Measurements from ENCODE around the gene DAPK1.
"Not testable (repeated sequence)": the region's sequence is repeated elsewhere in the genome, so short reads cannot be mapped to it uniquely, and the experiment has no call there.

DAPK1 gene

DNA sequence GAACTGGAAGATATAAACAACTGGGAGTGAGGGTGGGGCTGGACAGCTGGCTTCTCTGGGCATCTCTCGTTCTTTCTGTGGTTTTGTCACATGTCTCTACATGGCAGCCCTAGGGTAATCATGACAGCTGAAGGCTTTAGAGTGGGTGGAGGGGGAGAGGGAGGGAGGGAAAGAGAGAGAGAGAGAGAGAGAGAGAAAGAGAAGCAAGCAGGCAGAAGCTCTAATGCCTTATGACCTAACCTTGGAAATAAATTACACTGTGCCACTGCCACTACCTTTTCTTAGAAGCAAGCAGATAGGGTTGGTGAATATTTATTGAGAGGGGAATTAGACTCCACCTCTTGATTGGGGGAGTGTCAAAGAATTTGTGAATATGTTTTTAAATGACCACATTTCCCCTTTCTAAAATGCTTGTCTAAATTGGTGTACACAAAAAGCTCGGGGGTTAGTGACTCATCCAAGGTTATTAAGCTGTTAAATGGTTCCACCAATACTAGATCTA is 2.6 kb upstream of the DAPK1 start:
- peak; percentile 14 for DNase-seq (ENCODE audit: low read depth)
- no peak overlapping the region for H3K4me3 ChIP-seq (ENCODE audit: low read length)
- TF ChIP-seq, protein P1, sequence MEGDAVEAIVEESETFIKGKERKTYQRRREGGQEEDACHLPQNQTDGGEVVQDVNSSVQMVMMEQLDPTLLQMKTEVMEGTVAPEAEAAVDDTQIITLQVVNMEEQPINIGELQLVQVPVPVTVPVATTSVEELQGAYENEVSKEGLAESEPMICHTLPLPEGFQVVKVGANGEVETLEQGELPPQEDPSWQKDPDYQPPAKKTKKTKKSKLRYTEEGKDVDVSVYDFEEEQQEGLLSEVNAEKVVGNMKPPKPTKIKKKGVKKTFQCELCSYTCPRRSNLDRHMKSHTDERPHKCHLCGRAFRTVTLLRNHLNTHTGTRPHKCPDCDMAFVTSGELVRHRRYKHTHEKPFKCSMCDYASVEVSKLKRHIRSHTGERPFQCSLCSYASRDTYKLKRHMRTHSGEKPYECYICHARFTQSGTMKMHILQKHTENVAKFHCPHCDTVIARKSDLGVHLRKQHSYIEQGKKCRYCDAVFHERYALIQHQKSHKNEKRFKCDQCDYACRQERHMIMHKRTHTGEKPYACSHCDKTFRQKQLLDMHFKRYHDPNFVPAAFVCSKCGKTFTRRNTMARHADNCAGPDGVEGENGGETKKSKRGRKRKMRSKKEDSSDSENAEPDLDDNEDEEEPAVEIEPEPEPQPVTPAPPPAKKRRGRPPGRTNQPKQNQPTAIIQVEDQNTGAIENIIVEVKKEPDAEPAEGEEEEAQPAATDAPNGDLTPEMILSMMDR (IDR thresholded peaks at IDR 0.05; ENCODE audit: insufficient read depth, low read depth, low read length, missing control alignments), result no peak

DNA sequence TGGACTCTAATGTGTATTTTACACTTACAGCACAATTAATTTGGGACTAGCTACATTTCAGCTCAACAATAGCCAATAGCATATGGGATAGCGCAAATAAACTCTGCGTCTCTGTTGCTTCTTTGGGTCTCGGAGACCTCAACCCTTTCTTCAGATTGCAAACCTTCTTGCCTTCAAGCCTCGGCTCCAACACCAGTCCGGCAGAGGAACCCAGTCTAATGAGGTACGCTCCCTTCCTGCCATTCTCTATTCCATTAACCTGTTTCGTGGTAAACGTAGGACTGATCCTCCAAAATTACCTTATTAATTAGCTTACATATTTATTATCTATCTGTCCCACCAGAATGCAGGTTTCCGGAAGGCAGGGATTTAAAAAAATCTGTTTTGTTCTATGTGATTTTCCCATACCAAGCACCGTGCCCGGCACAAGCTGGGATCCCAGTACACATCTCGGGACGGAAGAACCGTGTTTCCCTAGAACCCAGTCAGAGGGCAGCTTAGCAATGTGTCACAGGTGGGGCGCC is 525 bp upstream of the DAPK1 start:
- TF ChIP-seq, protein P1 (IDR thresholded peaks at IDR 0.05; ENCODE audit: insufficient read depth, low read depth, low read length, missing control alignments), result no peak
- DNase-seq (ENCODE audit: low read depth), result no peak
- H3K4me3 ChIP-seq (ENCODE audit: low read length), result peak overlapping the region; percentile 15

DNA sequence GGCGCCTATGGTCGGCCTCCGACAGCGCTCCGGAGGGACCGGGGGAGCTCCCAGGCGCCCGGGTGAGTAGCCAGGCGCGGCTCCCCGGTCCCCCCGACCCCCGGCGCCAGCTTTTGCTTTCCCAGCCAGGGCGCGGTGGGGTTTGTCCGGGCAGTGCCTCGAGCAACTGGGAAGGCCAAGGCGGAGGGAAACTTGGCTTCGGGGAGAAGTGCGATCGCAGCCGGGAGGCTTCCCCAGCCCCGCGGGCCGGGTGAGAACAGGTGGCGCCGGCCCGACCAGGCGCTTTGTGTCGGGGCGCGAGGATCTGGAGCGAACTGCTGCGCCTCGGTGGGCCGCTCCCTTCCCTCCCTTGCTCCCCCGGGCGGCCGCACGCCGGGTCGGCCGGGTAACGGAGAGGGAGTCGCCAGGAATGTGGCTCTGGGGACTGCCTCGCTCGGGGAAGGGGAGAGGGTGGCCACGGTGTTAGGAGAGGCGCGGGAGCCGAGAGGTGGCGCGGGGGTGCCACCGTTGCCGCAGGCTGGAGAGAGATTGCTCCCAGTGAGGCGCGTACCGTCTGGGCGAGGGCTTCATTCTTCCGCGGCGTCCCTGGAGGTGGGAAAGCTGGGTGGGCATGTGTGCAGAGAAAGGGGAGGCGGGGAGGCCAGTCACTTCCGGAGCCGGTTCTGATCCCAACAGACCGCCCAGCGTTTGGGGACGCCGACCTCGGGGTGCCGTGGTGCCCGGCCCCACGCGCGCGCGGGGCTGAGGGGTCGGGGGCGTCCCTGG is 561 bp downstream of the DAPK1 start:
- peak overlapping the region; percentile 41 for H3K4me3 ChIP-seq (ENCODE audit: low read length)
- DNase-seq (ENCODE audit: low read depth), result peak; percentile 7
- TF ChIP-seq, protein P1 (IDR thresholded peaks at IDR 0.05; ENCODE audit: insufficient read depth, low read depth, low read length, missing control alignments), result no peak

DNA sequence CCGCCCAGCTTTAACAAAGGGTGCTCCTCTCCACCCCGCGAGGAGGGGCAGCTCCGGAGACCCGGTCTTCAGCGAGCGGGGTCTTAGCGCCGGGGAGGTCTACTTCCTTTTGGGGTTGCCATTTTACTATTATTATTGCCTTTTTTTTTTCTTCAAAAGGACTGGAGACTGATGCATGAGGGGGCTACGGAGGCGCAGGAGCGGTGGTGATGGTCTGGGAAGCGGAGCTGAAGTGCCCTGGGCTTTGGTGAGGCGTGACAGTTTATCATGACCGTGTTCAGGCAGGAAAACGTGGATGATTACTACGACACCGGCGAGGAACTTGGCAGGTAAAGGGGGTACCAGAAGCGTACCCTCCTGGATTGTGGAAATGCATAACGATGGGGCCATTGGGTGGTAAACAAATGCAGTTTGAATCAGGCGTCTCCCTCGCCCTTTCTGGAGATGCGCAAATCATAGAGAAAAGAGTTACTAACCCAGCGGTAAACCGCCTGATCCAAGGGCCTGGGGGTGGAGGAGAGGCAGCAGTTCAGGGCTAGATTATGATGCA is 1.2 kb downstream of the DAPK1 start:
- H3K4me3 ChIP-seq (ENCODE audit: low read length), result no peak overlapping the region

DNA sequence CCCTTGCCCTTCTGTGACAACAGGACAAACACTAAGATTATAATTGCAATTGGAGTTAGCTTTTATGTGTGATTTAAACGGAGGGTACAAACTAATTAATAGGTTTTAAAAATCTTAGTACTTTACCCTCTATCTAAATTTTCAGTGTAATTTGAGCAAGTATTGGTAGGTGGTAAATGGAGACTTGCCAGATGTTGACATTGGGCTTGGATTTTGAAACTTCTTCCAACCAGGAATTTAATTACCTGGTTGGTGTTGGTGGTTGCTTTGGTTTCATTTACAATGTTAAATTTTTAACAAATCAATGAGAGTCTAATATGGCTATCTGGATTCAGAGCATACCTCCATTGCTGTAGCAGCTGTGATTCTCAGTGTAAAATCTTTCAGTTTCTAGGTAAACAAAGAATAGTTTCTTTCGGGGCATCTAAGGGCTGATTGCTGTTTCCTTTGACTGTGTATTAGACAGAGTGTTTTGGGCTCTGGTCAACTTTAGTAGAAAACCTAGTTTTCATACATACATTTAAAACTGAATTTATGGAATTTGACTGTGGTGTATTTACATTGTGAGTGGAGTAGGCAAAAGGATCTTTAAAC is 1.9 kb downstream of the DAPK1 start:
- DNase-seq (ENCODE audit: low read depth), result no peak
- no peak overlapping the region for H3K4me3 ChIP-seq (ENCODE audit: low read length)
- TF ChIP-seq, protein P1 (IDR thresholded peaks at IDR 0.05; ENCODE audit: insufficient read depth, low read depth, low read length, missing control alignments), result no peak

More for the DNA sequence above, 1.2 kb downstream of the DAPK1 start:
- TF ChIP-seq, protein P1 (IDR thresholded peaks at IDR 0.05; ENCODE audit: insufficient read depth, low read depth, low read length, missing control alignments), result no peak
- no peak for DNase-seq (ENCODE audit: low read depth)

DNA sequence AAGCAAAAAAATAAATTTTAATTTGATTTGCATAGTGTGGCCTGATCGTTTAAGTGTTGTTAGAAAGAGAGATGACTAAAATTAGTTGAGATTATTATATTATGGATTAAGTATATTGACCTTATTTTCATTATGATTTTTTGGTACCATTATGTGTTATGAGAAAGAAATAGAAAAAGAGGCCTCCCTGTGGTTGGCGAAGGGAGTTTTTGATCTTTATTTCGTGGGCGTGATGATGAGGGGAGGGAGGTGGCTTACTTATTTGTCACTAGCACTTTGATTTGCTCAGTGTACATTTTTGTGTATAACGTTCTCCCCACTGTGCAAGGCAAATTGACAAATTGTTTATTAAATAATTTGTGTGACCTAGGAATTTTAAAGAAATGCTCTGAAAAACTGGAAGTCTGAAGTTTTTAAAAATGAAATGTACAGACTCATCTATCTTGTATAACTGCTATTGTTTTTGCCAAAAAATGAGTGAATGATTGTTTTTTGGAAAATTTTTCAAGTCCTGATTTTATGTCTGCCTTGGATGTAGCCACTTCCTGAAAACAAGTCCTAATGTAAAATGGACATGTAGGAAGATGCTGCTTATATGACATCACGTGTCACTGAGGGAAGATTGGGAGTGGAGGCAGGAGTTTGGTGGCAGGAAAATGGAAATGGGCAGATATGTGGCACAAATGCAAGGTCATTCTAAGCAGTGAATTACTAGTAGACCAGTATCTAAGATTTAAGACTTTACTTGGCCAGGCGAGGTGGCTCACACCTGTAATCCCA is 3.0 kb downstream of the DAPK1 start:
- TF ChIP-seq, protein P1 (IDR thresholded peaks at IDR 0.05; ENCODE audit: insufficient read depth, low read depth, low read length, missing control alignments), result no peak
- no peak overlapping the region for H3K4me3 ChIP-seq (ENCODE audit: low read length)
- no peak for DNase-seq (ENCODE audit: low read depth)

DNA sequence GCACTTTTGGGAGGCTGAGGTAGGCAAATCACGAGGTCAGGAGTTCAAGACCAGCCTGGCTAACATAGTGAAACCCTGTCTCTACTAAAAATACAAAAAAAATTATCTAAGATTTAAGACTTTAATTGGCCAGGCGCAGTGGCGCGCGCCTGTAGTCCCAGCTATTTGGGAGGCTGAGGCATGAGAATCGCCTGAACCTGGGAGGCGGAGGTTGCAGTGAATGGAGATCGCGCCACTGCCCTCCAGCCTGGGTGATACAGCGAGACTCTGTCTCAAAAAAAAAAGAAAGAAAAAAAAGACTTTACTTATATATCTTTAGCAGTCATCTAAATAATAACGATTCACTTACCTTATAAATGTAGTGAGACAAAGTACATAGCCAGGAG is 3.6 kb downstream of the DAPK1 start:
- not testable (repeated sequence) for H3K4me3 ChIP-seq (ENCODE audit: low read length)

More for the DNA sequence above, 3.6 kb downstream of the DAPK1 start:
- DNase-seq (ENCODE audit: low read depth), result not testable (repeated sequence)

All from epithelial cell of esophagus (primary cell).